ENCODE results near the gene HDLBP.

HDLBP gene

DNA sequence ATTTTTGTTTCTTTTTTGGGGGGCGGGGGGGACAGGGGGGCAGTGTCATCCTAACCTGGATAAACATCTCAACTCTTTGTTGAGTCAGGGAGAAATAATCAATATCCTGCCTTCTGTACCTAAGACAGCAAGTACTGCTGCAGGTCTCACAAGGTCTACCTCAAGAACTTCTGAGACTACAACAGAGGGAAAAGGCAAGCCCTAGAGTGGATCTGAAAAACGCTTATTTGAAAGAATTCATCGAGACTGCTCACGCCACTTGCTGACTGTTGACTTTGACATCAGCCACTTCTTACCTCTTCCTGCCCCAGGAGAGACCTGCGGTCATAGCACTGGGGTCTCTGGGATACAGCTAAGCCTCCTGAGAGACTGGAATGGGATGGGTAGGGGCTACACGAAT lies 8.4 kb downstream of the HDLBP start:
- H3K4me3 ChIP-seq (ENCODE audit: low read depth, low read length), result no peak overlapping the region
- TF ChIP-seq, protein P1, sequence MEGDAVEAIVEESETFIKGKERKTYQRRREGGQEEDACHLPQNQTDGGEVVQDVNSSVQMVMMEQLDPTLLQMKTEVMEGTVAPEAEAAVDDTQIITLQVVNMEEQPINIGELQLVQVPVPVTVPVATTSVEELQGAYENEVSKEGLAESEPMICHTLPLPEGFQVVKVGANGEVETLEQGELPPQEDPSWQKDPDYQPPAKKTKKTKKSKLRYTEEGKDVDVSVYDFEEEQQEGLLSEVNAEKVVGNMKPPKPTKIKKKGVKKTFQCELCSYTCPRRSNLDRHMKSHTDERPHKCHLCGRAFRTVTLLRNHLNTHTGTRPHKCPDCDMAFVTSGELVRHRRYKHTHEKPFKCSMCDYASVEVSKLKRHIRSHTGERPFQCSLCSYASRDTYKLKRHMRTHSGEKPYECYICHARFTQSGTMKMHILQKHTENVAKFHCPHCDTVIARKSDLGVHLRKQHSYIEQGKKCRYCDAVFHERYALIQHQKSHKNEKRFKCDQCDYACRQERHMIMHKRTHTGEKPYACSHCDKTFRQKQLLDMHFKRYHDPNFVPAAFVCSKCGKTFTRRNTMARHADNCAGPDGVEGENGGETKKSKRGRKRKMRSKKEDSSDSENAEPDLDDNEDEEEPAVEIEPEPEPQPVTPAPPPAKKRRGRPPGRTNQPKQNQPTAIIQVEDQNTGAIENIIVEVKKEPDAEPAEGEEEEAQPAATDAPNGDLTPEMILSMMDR (IDR thresholded peaks at IDR 0.05; ENCODE audit: borderline replicate concordance, insufficient read depth, low read depth, low read length), result no peak

DNA sequence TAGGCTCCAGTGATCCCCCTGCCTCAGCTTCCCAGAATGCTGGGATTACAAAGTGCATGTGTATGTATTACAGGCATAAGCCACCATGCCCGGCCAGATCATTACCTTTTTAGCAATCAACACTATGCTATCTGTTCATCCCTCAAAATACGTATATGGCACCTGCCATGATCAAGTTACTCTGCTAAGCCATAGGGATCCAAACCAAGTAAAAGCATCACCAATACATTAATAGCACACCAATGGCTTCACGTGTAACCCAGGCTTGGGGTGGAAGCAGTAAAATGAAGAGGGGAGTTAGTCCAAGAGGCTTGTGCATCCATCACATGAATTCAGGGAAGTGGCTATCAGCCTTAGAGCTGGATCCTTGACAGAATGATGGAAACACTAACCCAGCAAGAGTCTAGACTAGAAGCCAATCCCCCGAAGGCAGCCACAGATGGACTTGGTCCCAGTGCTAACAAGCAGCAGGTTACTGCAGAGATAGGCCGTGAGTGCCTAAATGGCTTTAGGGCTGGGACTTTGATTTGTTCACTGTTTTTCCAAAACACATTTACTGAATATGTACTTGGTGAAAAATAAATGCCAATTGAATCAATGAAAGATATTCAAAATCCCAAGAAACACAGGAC lies 11.3 kb downstream of the HDLBP start:
- TF ChIP-seq, protein P1 (IDR thresholded peaks at IDR 0.05; ENCODE audit: borderline replicate concordance, insufficient read depth, low read depth, low read length), result no peak

DNA sequence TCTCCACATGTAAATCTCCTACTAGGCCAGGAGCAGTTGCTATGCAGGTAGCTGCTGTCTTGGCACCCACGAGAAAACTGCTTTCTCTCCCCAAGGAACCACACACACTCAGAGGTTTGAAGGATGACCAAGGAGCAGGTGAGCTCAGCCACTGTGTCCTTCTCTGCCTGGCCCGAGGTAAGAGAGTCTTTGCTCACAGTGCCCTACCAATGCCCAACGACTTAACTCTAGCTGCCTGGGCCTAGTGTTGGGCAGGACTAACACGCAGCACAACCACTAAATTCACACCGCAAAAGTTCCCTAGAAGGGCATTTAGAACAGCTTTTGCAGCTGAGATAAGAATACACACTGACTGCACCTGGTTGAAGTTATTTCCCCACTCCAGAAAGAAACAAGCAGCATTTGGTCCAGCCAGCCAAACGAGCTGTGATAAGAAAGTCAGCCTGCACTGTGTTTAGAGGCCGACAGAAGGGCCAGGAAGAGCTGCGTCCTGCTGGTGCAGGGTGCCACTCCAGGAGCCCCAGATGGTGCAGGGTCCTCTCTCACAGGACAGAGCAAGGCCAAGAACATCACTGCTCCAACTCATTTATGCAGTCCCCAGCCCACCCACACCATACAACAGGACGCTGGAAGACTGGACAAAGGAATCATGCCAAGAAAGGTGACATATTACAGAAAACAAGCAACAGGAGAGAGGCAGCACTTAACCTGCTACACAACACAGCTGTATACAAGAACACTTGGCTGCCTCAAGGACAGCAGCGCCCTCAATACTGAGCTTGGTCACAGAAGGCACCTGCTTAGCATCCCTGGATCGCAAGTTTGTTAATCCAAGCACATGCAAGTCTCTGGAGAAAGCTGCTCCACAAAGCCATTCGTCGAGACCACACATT lies 12.5 kb downstream of the HDLBP start:
- TF ChIP-seq, protein P1 (IDR thresholded peaks at IDR 0.05; ENCODE audit: borderline replicate concordance, insufficient read depth, low read depth, low read length), result no peak
- no peak overlapping the region for H3K4me3 ChIP-seq (ENCODE audit: low read depth, low read length)

More for the DNA sequence above, 11.3 kb downstream of the HDLBP start:
- no peak overlapping the region for H3K4me3 ChIP-seq (ENCODE audit: low read depth, low read length)

DNA sequence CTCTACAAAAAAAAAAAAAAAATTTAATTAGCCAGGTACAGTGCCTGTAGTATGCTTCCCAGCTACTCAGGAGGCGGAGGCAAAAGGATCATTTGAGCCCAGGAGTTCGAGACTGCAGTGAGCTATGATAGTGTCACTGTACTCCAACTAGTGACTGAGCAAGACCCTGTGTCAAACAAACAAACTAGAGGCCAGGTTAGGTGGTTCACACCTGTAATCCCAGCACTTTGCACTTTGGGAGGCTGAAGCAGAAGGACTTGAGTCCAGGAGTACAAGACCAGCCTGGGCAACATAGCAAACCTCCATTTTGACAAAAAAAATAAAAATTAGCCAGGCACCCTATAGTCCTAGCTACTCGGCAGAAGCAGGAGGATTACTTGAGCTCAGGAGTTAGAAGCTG lies 13.4 kb downstream of the HDLBP start:
- TF ChIP-seq, protein P1 (IDR thresholded peaks at IDR 0.05; ENCODE audit: borderline replicate concordance, insufficient read depth, low read depth, low read length), result no peak
- no peak overlapping the region for H3K4me3 ChIP-seq (ENCODE audit: low read depth, low read length)

DNA sequence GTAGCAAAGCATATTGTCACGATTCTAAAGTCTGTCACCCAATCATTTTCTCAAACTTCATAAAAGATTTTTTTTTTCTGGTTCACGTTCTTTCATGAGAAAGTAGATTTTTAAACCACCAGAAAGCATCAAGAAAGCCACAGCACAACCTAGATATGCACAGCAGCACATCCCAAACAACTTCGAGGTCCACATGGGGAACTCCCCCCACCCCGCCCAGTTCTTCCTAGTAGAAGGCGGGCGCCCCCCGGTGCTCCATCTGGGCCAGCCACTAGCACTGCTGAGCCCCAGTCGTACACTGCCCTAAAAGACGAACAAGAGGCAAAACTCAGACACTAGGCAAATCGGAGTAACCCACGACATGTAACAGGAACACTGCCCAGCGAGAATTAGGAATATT lies 15.5 kb downstream of the HDLBP start:
- TF ChIP-seq, protein P1 (IDR thresholded peaks at IDR 0.05; ENCODE audit: borderline replicate concordance, insufficient read depth, low read depth, low read length), result no peak
- no peak overlapping the region for H3K4me3 ChIP-seq (ENCODE audit: low read depth, low read length)

DNA sequence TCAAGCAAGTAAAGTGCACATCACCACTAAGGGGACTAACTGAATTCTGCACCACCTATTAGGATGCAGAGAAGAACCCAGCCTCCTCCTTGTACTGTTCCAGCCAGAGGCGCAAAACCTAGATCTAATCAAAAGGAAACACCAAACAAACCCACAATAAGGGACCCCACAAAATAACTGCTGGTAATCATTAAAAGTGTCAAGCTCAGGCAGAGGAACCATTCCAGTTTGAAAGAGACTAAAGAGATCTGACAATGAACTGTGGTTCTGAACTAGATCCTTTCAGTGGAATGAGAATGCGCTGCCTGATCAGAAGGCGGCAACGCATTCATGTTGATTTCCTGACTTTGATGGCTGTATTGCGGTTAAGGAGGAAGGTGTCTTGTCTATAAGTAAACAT lies 16.8 kb downstream of the HDLBP start:
- no peak overlapping the region for H3K4me3 ChIP-seq (ENCODE audit: low read depth, low read length)
- TF ChIP-seq, protein P1 (IDR thresholded peaks at IDR 0.05; ENCODE audit: borderline replicate concordance, insufficient read depth, low read depth, low read length), result no peak
